Stimulated activated CD4-positive, alpha-beta T cell treated with anti-CD3 and anti-CD28 coated beads, Interleukin-4, amount 100 ng/mL, for 48 hours (primary cell): ENCODE data around the gene IBTK.
A peak's percentile ranks its signal among the peaks of the same experiment; 100 is the strongest.
"Not testable (repeated sequence)": the region's sequence is repeated elsewhere in the genome, so short reads cannot be mapped to it uniquely, and the experiment has no call there.

ENCODE experiments used
- DNase-seq, 2 donors: peaks; one replicate each; pipeline ENCODE4 v3.0.0-alpha.2; 2020; ENCODE audit warnings: low read depth in 2 of 2

Gene IBTK

GRCh38 chr6:82247505-82248272 is at the start of gene IBTK:
Gene IBTK, minus strand, starts transcription at chr6:82247744. Its CDS starts 7,258 bp downstream, at chr6:82240486.
- DNase-seq, result peak; percentile 82

- no peak for DNase-seq
These were observed 36.3 kb upstream of the IBTK start for GRCh38 chr6:82283771-82284410.

- not testable (repeated sequence) for DNase-seq
These were observed 34.0 kb upstream of the IBTK start for GRCh38 chr6:82281550-82281949.

DNA sequence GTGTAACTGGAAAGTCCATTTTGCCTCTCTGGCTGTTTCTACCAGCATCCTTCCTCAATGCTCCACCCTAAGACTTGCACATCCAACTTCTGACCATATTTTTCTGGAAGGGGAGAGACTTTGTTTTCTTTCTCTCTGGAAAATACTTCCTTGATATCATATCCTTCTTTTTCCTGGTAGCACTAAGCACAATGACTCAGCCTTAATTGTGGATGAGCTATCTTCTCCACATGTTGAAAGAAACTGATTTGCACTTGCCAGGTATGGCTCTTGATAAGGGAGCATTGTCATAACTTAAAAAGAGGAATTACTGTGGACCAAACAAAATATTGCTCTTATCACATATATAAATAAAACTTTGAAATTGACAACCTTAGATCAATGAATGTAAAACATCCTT is 30.1 kb upstream of the IBTK start:
- no peak for DNase-seq

DNA sequence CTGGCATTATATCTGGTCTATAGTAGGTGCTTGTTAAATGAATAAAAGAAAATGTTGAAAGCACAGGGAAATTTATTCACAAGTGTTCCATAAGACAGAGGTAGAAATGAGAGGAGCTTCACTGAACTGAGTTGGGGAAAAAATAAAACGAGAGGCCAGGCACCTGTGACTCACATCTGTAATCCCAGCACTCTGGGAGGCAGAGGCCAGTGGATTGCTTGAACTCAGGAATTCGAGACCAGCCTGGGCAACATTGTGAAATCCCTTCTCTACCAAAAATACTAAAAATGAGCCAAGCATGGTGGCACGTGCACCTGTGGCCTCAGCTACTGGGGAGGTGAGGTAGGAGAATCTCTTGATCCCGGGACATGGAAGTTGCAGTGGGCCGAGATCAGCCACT is 28.1 kb upstream of the IBTK start:
- no peak for DNase-seq

DNA sequence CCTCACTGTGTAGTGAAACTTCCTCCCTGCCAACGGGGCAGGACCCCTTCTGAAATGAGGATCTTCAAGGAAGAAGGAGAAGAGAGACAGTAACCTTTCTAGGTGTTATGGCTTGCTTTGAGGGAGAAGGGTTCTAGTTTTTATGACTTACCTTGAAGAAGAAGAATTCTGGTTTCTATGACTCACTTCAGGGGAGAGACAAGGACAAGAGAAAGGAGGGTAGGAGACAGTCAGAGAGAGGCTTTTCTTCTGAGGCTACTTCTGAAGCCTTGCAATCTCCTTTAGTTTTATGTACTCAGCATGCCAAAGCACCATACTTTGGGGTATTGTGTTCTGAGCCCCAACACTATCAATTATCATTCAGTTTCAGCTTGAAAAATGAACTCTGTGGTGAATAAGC is 25.8 kb upstream of the IBTK start:
- no peak for DNase-seq

DNA sequence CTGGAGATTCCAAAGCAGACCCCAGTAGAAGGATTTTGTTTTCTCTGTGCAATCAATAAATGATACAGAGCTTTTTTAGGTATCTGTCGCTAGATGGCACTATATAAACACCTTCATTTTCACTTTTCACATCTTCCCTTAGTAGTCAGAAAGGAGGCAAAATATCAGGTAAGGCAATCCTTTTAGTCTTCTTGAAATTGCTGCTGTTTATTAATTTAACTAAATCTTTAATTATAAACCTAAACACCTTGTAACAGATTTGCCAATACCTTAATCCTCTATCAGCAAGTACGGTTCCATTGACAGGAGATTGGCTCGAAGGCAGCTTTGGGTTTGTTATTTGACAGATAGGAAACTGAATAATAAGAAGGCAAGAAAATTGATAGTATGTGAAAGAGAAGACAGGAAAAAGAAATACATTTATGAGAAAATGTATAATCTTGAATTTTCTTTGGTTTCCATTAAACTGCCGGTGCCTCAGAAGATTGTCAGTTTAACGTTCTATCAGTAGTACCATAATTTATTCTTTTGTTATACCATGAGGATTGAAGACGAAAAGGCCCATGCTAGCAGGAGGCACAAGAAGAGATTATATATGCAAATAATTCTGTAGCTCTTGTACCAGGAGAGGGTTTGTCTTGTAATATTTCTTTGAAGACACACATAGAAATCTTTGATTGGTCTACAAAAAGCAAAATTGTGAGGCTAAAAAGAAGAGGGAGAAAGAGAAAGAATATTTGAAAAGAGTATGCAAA is 23.5 kb upstream of the IBTK start:
- DNase-seq, result no peak

DNA sequence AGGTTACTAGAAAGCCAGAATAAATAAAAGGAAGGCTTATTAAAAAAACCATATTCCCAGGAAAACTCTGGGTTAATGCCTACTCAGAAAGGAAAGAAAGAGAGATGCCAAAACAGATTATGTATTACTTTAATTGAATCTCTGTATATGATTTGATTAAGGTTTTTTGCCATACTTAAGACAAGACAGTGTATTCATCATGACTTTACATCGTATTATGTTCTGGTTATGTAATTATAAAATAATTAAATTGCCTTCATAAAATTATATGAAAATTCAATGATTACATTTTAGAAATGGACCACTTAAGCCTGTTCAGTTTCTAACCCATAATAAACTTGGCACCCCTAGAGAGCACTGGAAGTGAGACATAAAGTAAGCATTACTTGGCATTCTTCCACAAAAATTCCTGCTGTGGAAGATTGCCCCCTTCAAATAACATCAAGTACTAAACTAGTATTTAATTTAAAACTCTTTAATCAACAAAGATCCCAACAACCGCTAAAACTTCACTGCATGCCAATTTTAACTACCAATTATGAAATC is 20.8 kb upstream of the IBTK start:
- no peak for DNase-seq

DNA sequence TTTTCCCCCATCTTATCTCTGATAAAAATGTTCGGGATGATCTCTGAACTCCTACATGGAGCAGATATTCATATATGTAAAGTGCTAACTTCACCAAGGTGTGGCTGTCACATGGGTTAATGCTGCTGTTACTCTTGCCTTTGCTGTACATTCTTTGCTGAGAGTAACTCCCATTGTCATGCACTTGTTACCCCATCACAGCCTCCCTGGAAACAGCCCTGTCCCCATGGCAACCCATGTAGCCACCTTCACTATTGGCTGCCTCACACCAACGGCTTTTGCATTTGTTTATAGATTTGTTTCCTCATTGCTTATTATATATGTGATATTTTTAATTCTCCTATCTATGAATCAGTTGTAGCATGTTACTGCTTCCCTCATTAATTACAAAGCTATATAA is 17.3 kb upstream of the IBTK start:
- DNase-seq, result no peak

GRCh38 chr6:82264321-82264720 is 16.8 kb upstream of the IBTK start:
- DNase-seq, result no peak

DNA sequence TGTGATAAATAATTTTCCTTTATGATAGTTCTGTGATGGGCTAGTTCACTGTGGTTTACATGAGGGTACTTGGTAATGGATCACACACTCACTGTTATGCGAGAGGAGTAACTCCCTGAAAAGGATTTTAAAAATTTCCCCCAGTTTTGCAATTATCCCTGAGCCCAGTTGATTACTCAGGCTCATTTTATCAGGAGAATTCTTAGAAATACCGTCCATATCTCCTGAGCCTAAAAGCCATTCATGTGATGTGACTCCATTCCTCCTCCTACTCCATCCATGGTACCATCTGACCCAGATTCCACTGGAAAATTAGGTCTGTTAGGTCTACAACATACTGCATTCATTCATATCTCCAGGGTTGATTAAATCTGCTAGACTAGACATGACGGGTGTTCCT is 16.4 kb upstream of the IBTK start:
- no peak for DNase-seq

DNA sequence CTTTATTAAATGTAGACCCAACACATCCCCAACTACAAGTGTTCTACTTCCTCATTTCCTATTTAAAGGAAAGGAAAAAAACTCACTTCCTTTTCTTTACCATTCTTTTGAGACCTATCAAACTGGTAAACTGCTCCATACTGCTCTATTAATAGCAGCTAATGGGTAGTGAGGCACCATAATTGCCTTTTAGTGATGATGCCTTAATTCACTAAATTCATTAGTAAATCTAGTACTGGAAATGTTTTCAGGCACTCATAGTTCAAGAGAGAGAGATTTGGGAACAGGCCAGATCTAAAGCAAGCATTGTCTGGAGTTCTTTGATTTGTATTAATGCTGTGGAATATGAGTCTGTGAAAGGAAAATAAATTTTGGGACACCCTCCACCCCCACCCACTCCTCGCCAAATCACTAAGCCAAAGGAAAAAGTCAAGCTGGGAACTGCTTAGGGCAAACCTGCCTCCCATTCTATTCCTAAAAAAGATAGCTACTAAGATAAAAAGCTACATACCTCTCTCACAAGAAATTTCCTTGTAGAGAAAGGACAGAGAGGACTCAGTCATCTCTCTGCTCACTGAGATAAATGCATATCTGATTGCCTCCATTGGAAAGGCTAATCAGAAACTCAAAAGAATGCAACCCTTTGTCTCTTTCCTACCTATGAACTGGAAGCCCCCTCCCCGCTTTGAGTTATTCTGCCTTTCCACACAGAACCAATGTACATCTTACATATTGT is 13.6 kb upstream of the IBTK start:
- DNase-seq, result no peak

DNA sequence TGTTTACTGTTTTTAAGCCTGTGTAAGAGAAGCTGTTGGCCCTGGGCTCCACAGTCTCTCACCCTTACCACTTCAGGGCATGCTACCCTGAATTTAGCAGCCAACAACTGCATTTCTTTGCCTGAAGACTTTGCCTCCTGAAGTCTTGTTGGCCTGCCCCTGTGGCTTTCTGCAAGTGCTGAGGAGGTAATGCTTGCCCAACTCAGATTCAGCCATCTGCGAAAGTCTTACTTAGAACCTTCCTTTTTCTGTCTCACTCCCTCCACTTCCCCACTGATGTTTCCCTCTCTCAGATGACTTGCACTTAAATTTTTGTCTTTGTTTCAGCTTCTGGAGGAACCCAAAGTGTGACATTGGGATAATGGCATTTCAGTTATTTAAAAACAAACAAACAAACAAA is 11.8 kb upstream of the IBTK start:
- no peak for DNase-seq

GRCh38 chr6:82257088-82257774 is 9.7 kb upstream of the IBTK start:
- no peak for DNase-seq

GRCh38 chr6:82254722-82255121 is 7.2 kb upstream of the IBTK start:
- not testable (repeated sequence) for DNase-seq

GRCh38 chr6:82251942-82252341 is 4.4 kb upstream of the IBTK start:
- DNase-seq, result no peak

DNA sequence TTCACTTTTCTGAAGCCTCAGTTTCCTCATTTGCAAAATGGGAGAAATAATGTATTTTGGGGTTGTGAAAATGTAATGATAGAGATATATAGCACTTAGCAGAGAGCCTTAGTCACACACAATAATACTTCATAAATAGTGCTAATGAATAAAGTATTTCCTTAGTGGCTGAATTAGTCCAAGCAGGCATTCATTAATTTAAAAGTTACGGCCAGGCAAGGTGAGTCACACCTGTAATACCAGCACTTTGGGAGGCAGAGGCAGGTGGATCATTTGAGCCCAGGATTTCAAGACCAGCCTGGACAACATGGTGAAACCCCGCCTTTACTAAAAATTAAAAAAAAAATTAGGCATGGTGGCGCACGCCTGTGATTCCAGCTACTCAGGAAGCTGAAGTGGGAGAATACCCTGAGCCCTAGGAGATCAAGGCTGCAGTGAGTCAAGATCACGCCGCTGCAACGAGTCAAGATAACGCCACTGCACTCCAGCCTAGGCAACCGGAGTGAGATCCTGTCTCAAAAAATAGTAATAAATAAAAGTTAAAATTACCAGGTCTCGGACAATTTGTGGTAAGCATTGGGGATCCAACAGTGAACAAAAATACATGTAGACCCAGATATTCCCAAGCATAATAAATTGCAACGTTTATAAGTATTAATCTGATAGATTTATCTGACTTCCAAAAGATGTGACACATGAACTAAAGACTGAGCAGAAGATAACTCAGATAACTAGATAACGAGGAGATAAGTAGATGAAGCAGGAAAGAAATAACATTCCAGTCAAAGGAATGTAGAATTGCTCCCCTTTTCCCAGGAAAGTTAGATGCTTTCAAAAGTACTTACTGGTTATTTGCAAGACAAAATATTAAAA is 2.1 kb upstream of the IBTK start:
- DNase-seq, result no peak

DNA sequence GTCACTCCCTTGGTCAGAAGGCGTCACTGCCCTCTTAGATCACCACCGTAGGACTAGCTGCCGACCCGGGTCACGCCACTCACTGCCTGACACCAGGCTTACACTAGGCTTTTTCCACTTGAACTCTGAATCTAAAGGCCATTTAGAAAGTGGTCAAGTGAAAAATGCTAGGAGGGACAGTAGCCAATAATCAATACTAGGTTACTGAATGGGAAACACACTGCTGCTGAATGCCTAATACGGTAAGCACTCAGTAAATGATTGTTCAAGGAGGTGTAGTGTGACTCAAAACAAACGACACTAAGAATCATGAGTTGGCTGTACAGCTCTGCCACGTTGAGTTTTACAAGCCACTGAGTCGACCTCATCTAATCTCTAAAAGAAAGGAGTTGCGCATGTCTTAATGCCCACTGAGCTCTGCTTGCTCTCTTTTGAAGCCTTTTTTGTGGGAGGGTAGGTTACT is 760 bp upstream of the IBTK start:
- DNase-seq, result no peak

DNA sequence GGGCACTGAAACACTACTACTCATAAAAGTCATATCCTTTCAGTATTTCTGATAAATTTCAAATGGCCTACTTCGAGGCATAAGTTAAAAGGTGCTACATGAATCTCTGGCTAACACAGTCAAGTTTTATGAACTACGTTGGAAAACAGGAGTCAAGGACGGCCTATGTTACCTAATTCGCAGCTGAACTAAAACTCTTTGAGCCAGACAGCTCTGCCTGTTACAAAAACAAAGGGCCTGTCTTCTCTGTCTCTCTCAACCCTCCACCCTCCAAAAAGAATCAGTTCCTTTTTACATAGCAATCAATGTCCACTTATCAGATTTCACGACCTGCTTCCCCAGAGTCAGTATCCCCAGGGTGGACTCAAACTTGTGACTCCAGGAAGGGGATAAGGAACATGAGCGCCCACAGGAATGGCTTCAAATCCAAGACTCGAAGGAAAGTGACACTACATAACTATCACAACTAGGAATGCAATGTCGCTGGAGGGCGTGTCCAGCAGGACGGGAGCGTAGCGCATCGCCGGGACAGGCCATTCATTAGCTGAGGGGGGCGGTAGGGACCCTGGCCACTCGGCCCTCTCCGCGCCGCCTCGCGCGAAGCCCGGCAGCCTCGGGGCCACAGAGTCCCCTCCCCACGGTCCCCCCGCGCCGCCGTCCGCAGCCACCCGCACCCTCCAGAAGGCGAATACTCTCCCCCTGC is 591 bp downstream of the IBTK start:
- peak in 1 of 2 donors; percentile 27 for DNase-seq
